ENCODE data around the gene TSSK3.

DNA sequence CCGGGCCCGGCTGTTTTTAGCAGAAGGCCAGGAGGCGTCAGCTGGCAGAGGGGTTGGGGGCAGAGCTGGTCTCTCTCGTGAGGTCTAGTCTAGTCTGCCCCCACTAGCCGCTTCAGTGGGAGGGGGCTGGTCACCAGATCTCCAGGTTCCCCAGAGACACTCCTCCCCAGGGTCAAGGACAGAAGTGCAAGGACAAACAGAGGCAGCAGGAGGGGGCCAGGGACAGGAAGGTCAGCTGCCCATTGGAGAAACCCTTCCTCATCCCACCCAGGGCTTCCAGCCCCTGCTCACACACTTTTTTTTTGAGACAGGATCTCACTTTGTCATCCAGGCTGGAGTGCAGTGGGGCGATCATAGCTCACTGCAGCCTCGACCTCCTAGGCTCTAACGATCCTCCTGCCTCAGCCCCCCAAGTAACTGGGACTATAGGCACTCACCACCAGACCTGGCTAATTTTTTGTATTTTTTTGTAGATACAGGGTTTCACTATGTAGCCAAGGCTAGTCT, 10.0 kb upstream of the TSSK3 start:
- TF ChIP-seq, protein P1, sequence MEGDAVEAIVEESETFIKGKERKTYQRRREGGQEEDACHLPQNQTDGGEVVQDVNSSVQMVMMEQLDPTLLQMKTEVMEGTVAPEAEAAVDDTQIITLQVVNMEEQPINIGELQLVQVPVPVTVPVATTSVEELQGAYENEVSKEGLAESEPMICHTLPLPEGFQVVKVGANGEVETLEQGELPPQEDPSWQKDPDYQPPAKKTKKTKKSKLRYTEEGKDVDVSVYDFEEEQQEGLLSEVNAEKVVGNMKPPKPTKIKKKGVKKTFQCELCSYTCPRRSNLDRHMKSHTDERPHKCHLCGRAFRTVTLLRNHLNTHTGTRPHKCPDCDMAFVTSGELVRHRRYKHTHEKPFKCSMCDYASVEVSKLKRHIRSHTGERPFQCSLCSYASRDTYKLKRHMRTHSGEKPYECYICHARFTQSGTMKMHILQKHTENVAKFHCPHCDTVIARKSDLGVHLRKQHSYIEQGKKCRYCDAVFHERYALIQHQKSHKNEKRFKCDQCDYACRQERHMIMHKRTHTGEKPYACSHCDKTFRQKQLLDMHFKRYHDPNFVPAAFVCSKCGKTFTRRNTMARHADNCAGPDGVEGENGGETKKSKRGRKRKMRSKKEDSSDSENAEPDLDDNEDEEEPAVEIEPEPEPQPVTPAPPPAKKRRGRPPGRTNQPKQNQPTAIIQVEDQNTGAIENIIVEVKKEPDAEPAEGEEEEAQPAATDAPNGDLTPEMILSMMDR (IDR thresholded peaks at IDR 0.05) = no peak
- TF ChIP-seq POLR2A (IDR thresholded peaks at IDR 0.05) = no peak
